Measurements from ENCODE around the gene CRHR1.

Gene CRHR1

DNA sequence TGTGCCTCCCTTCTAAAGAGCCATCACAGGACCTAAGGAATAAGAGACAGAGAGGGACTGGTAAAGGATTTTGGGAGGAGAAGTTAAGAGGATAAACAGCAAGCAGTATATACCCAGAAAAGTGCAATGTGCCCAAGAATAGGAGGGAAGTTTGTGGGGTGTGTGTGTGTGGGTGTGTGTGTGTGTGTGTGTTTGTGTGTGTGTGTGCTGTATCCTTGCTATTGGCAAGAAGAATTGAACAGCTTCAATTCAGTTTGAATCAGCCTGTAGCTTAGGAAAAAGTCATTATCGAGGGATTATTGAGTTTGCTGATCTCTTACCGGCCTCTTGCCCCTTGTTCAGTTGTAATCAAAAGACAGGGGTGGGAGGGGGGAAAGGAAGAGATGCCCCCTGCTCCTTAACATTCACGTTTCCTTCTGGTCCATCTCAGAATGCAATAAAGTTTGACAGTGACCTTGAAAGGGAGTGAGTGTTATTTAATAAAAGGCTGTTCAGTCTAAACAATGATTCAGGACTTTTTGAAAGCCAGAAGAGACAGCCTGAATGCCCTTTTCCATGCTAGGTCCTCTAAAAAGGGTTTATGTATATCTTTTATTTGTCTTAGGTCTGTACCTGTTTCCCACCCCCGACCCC, 86.3 kb downstream of the CRHR1 start:
- no peak for DNase-seq

DNA sequence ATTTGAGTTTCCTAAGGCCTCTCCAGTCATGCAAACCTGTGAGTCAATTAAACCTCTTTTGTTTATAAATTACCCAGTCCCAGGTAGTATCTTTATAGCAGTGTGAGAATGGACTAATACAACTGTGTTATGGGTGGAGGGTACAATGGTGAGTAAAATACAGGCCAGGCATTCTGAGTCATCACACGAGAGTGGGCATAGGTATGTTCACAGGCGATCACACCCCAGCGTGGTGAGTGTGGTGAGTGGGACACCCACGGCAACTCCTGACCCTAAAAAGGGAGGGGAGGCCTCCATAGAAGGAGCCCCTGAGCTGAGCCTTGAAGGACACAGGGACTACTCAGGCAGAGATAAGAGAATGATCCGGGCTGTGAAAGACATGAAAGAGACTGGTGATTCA, 87.6 kb downstream of the CRHR1 start:
- DNase-seq, result no peak

DNA sequence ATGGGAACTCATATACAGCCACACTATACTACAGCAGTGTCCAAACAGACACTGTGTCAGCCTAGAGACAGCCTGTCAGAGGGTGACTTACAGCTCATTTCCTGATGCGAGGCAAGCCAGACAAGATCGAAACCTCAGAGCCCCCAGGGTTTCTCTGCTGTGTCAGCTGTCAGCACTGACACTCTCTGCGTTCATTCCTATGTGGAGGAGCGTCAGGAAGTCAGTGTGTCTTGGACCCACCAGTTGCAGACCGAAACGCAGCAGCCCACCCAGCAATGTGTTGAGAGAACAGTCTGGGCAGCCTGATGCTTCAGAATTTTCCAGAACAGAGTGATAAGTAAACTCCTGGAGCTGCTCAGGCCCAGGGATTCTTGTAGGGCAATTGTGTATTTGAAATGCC, 89.6 kb downstream of the CRHR1 start:
- DNase-seq, result no peak

DNA sequence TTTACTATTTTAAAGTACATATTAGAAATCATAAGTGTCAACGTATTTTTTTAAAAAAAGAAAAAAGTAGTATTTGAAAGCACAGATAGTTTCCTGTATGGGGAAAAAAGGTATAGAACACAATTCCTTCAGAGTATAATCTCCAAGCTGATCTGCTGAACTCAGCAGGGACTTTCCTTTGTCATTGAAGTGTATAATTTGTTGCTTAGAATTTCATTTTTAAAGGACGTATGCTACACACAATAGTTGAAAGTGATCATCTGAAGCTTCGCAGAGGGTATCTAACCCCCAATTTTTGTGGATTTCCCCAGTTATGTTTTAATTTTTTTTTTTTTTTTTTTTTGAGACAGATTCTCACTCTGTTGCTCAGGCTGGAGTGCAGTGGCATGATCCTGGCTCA, 90.0 kb downstream of the CRHR1 start:
- DNase-seq, result no peak

DNA sequence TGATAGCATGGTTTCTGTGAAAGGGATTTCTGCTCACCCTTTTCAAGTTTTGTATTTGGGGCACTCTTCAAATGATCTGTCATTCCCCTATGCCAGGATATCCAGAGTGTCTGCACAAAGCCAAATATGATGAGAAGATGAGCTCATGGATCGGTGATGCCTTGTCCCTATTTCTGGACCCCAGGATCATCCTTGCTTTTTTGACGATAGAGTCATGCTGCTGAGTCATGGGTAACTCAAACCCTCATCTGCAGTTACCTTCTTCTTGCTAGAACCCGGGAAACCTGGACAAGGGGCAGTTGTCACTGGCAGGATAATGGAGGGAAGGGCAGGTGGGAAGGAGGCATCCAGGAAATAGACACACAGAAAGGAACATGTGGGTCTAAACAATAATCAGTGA, 92.4 kb downstream of the CRHR1 start:
- DNase-seq, result no peak

DNA sequence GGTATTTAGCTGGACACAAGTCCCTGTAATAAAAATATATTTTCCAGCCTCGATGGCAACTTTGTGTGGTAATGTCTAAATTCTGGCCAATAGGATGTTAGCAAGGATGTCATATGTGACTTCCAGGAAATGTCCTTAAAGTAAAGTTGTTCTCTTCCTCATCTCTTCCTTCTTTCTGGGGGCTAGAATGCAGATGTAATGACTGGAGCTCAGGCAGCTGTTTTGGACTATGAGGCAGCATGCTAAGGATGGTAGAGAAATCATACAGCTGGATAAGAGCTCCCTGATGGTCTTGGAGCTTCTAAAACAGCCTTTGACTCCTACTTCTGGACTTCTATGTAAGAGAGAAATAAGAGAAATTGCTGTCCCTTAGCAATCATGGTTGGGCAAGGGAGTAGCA, 93.3 kb downstream of the CRHR1 start:
- DNase-seq, result no peak

DNA sequence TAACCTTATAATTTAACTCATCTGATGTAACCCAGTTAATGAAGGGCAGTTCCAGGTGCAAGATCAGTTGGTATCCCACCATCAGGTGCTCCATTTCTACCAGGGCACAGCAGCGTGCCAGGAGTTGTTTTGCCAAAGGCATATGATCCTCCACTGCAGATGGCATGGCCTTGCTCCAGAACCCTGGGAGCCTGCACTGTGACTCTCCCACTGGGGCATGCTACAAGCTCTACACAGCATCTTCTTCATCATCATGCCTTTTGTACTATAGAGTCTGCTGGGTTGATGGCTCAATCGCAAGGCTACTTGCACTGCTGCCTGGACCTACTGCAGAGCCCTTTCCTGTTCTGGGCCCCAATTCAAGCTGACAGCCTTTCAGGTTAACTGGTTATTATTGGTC, 98.9 kb downstream of the CRHR1 start:
- no peak for DNase-seq

Data from DMS153 (cell line).